ENCODE results near the gene NEGR1. TPM values are rescaled to one million over a fixed set of nuclear protein-coding genes. Genes with fewer than 3 reads are reported as not detected.

The NEGR1 gene
- total RNA-seq, 1 experiment from 2014 or later, result 0.44 TPM

DNA sequence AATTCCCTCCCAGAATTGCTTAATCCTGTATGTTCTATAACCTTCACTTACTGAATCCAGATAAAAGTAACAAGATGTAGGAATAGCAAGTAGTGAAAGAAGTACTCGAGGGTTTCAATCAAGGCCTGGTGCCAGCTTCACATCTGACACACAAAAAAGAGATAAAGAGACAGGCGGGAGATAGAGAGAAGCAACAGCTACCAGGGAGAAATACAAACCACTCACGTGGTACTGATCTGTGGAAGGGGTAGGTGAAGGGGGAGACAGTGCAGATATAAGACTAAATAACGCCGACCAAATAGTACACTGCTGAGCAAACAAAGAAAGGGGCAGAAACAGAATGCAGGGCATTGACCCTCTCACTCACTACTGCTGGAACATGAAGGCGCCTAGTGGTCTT lies 295.2 kb downstream of the NEGR1 start:
- Histone ChIP-seq H3K27ac (no peak overlapping the region), H3K9me3 (ENCODE audit: insufficient read depth, low read depth) (no peaks in the 10 kb centered on the region), H4K20me1 (ENCODE audit: insufficient read depth) (no peaks in the 10 kb centered on the region), H3K4me1 (replicated peaks; ENCODE audit: insufficient read depth) (no peaks in the 10 kb centered on the region), H2AFZ (no peak overlapping the region), H3K4me2 (no peak overlapping the region), H3K4me3 (no peak overlapping the region), H3K36me3 (ENCODE audit: low read depth) (no peaks in the 10 kb centered on the region), H3F3A (ENCODE audit: insufficient read depth, low read depth) (no peaks in the 10 kb centered on the region; the same call in 1 of the 2 replicates), H3K9me2 (ENCODE audit: insufficient read depth) (no peaks in the 10 kb centered on the region; the same call in 1 of the 2 replicates), H3K79me2 (ENCODE audit: low read depth) (no peaks in the 10 kb centered on the region), H3K27me3 (ENCODE audit: insufficient read depth, low read depth) (no peaks in the 10 kb centered on the region)
- intact Hi-C loops (cut with micrococcal nuclease; ENCODE audit: unreplicated experiment), result no loop called here
- CTCF ChIA-PET, result no interaction called here
- DNase-seq, result no peak
- no peak for TF ChIP-seq EZH2 (IDR thresholded peaks at IDR 0.05; ENCODE audit: low read depth)
- TF ChIP-seq, protein P1, sequence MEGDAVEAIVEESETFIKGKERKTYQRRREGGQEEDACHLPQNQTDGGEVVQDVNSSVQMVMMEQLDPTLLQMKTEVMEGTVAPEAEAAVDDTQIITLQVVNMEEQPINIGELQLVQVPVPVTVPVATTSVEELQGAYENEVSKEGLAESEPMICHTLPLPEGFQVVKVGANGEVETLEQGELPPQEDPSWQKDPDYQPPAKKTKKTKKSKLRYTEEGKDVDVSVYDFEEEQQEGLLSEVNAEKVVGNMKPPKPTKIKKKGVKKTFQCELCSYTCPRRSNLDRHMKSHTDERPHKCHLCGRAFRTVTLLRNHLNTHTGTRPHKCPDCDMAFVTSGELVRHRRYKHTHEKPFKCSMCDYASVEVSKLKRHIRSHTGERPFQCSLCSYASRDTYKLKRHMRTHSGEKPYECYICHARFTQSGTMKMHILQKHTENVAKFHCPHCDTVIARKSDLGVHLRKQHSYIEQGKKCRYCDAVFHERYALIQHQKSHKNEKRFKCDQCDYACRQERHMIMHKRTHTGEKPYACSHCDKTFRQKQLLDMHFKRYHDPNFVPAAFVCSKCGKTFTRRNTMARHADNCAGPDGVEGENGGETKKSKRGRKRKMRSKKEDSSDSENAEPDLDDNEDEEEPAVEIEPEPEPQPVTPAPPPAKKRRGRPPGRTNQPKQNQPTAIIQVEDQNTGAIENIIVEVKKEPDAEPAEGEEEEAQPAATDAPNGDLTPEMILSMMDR (conservative IDR thresholded peaks at IDR 0.05), result no peak
- POLR2A ChIA-PET (ENCODE audit: unreplicated experiment), result no interaction called here
- no TSS peak for BruUV-seq (replicated peaks)

DNA sequence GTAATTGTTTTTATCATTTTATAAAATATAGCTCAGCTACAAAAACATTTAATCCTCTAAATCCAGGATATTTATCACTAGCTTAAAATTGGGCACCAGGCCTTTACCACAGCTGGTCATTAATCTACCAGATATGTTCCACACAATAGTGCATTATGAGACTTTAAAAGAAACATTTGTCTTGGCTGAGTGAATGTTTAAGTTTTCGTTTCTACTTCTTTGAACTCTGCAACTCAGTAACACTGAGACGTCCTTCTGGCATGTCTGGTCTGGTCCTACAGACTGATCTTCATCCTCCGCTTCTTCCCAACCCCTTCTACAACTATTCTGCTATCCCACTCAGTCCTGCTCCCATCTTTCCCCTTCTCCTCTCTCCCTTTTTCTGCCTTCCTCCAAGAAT lies 296.2 kb downstream of the NEGR1 start:
- Histone ChIP-seq H3K9me2 (ENCODE audit: insufficient read depth) (no peaks in the 10 kb centered on the region; the same call in 1 of the 2 replicates), H2AFZ (no peak overlapping the region), H3F3A (ENCODE audit: insufficient read depth, low read depth) (no peaks in the 10 kb centered on the region; the same call in 1 of the 2 replicates), H3K4me2 (no peak overlapping the region), H4K20me1 (ENCODE audit: insufficient read depth) (no peaks in the 10 kb centered on the region), H3K4me3 (no peak overlapping the region), H3K9me3 (ENCODE audit: insufficient read depth, low read depth) (no peaks in the 10 kb centered on the region), H3K27me3 (ENCODE audit: insufficient read depth, low read depth) (no peaks in the 10 kb centered on the region), H3K36me3 (ENCODE audit: low read depth) (no peaks in the 10 kb centered on the region), H3K4me1 (replicated peaks; ENCODE audit: insufficient read depth) (no peaks in the 10 kb centered on the region), H3K27ac (no peak overlapping the region), H3K79me2 (ENCODE audit: low read depth) (no peaks in the 10 kb centered on the region)
- DNase-seq, result no peak
- TF ChIP-seq, protein P1 (conservative IDR thresholded peaks at IDR 0.05), result no peak
- TF ChIP-seq EZH2 (IDR thresholded peaks at IDR 0.05; ENCODE audit: low read depth), result no peak
- intact Hi-C loops (cut with micrococcal nuclease; ENCODE audit: unreplicated experiment), result no loop called here
- POLR2A ChIA-PET (ENCODE audit: unreplicated experiment), result no interaction called here
- BruUV-seq (replicated peaks), result no TSS peak
- CTCF ChIA-PET, result no interaction called here

DNA sequence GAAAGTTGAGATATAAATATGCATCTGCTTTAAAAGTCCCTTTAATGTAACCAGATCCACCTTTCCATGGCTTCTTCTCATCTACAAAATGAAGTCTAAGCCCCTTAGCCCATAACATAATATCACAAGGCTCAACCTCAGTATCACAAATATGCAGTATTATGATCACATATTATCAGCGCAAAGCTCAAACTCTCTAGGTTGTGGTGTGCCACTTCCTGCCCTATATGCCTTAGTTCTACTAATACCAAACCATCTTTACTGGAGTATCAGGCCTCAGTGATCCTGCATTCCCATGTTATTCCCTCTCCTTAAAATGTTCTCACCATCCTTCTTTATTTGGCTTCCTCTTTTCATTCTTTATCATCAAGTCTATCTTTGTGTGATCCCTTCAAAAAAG lies 301.8 kb downstream of the NEGR1 start:
- H2AFZ ChIP-seq, result no peak overlapping the region
- no peaks in the 10 kb centered on the region; the same call in 1 of the 2 replicates for H3F3A ChIP-seq (ENCODE audit: insufficient read depth, low read depth)
- intact Hi-C loops (cut with micrococcal nuclease; ENCODE audit: unreplicated experiment), result no loop called here
- ChIA-PET POLR2A (ENCODE audit: unreplicated experiment) (no interaction called here), CTCF (no interaction called here)
- H3K4me2 ChIP-seq, result no peak overlapping the region
- H3K27ac ChIP-seq, result no peak overlapping the region
- TF ChIP-seq, protein P1 (conservative IDR thresholded peaks at IDR 0.05), result no peak
- H3K9me2 ChIP-seq (ENCODE audit: insufficient read depth), result no peaks in the 10 kb centered on the region
- no peak for DNase-seq
- no peaks in the 10 kb centered on the region for H3K9me3 ChIP-seq (ENCODE audit: insufficient read depth, low read depth)
- H3K36me3 ChIP-seq (ENCODE audit: low read depth), result no peaks in the 10 kb centered on the region
- H3K79me2 ChIP-seq (ENCODE audit: low read depth), result no peaks in the 10 kb centered on the region
- H3K27me3 ChIP-seq (ENCODE audit: insufficient read depth, low read depth), result no peaks in the 10 kb centered on the region
- no TSS peak for BruUV-seq (replicated peaks)
- H3K4me3 ChIP-seq, result no peak overlapping the region
- no peaks in the 10 kb centered on the region for H4K20me1 ChIP-seq (ENCODE audit: insufficient read depth)
- no peaks in the 10 kb centered on the region for H3K4me1 ChIP-seq (replicated peaks; ENCODE audit: insufficient read depth)

Measured in PC-9 (cell line).